ENCODE results near the gene GTF2F2.

Gene GTF2F2

GRCh38 chr13:45331692-45332035, 211.4 kb downstream of the GTF2F2 start:
- H3K27ac ChIP-seq (ENCODE audit: low read depth, low read length), result no peak overlapping the region
- no peaks in the 10 kb centered on the region for H3K27me3 ChIP-seq (ENCODE audit: control insufficient read depth, insufficient read depth, low read length)
- no peak overlapping the region for H3K4me3 ChIP-seq (ENCODE audit: low read length)
- H3K4me1 ChIP-seq (ENCODE audit: control insufficient read depth, insufficient read depth, low read length), result no peaks in the 10 kb centered on the region
- H3K36me3 ChIP-seq (ENCODE audit: control insufficient read depth, insufficient read depth, low read length), result peaks cover 11% of the 10 kb centered on the region
- H3K9ac ChIP-seq (ENCODE audit: low read length), result no peak overlapping the region

GRCh38 chr13:45332036-45332830, 211.9 kb downstream of the GTF2F2 start:
- Histone ChIP-seq H3K4me3 (ENCODE audit: low read length) (no peak overlapping the region), H3K36me3 (ENCODE audit: control insufficient read depth, insufficient read depth, low read length) (peaks cover 13% of the 10 kb centered on the region), H3K9ac (ENCODE audit: low read length) (no peak overlapping the region), H3K27ac (ENCODE audit: low read depth, low read length) (no peak overlapping the region), H3K4me1 (ENCODE audit: control insufficient read depth, insufficient read depth, low read length) (no peaks in the 10 kb centered on the region), H3K27me3 (ENCODE audit: control insufficient read depth, insufficient read depth, low read length) (no peaks in the 10 kb centered on the region)

GRCh38 chr13:45332831-45333219, 212.5 kb downstream of the GTF2F2 start:
- H3K9ac ChIP-seq (ENCODE audit: low read length), result no peak overlapping the region
- no peaks in the 10 kb centered on the region for H3K4me1 ChIP-seq (ENCODE audit: control insufficient read depth, insufficient read depth, low read length)
- peaks cover 18% of the 10 kb centered on the region for H3K36me3 ChIP-seq (ENCODE audit: control insufficient read depth, insufficient read depth, low read length)
- H3K27me3 ChIP-seq (ENCODE audit: control insufficient read depth, insufficient read depth, low read length), result no peaks in the 10 kb centered on the region
- H3K4me3 ChIP-seq (ENCODE audit: low read length), result no peak overlapping the region
- H3K27ac ChIP-seq (ENCODE audit: low read depth, low read length), result no peak overlapping the region

GRCh38 chr13:45333251-45333976, 213.1 kb downstream of the GTF2F2 start:
- no peak overlapping the region for H3K9ac ChIP-seq (ENCODE audit: low read length)
- no peaks in the 10 kb centered on the region for H3K27me3 ChIP-seq (ENCODE audit: control insufficient read depth, insufficient read depth, low read length)
- H3K36me3 ChIP-seq (ENCODE audit: control insufficient read depth, insufficient read depth, low read length), result peaks cover 21% of the 10 kb centered on the region
- H3K4me3 ChIP-seq (ENCODE audit: low read length), result no peak overlapping the region
- H3K4me1 ChIP-seq (ENCODE audit: control insufficient read depth, insufficient read depth, low read length), result no peaks in the 10 kb centered on the region
- no peak overlapping the region for H3K27ac ChIP-seq (ENCODE audit: low read depth, low read length)
